OCI-LY1 (cell line): Measurements from ENCODE around the gene TSPAN1.

Source experiments
- EZH2 ChIP-seq: fragments of 200-600 bp; sonication (generic), shearing (Covaris generic); IDR thresholded peaks from 2 replicates; pipeline ENCODE4 v1.8.0; 2017; ENCODE audit warnings: borderline replicate concordance, mixed run types, mild to moderate bottlenecking, antibody characterized with exemption, low read length, moderate library complexity, mixed read lengths
- TF ChIP-seq, protein P1 (sequence below): fragments of 200-600 bp; sonication (generic), shearing (Covaris generic); IDR thresholded peaks from 2 replicates; pipeline ENCODE4 v1.5.1; 2017; ENCODE audit warnings: mild to moderate bottlenecking, antibody characterized with exemption, low read length, moderate library complexity, mixed read lengths

DNA sequence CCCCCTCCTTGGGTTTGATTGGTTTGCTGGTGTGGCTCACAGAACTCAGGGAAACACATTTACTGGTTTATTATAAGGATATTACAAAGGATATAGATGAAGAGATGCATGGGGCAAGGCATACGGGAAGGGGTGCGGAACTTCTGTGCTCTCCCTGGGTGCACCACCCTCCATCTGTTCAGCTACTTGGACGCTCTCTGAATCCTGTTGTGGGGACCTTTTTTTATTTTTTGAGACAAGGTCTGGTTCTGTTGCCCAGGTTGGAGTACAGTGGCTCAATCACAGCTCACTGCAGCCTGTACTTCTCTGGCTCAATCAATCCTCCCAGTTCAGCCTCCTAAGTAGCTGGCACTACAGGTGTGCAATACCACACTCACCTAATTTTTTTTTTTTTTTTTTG lies 35.7 kb downstream of the TSPAN1 start:
- TF ChIP-seq, protein P1, sequence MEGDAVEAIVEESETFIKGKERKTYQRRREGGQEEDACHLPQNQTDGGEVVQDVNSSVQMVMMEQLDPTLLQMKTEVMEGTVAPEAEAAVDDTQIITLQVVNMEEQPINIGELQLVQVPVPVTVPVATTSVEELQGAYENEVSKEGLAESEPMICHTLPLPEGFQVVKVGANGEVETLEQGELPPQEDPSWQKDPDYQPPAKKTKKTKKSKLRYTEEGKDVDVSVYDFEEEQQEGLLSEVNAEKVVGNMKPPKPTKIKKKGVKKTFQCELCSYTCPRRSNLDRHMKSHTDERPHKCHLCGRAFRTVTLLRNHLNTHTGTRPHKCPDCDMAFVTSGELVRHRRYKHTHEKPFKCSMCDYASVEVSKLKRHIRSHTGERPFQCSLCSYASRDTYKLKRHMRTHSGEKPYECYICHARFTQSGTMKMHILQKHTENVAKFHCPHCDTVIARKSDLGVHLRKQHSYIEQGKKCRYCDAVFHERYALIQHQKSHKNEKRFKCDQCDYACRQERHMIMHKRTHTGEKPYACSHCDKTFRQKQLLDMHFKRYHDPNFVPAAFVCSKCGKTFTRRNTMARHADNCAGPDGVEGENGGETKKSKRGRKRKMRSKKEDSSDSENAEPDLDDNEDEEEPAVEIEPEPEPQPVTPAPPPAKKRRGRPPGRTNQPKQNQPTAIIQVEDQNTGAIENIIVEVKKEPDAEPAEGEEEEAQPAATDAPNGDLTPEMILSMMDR, result no peak
- TF ChIP-seq EZH2, result no peak
